Spleen (tissue), 11 donors: ENCODE measurements around the gene MAP3K2. TPM values are rescaled to one million over a fixed set of nuclear protein-coding genes. Genes with fewer than 3 reads are reported as not detected.

Experiments used
- DNase-seq: peaks from one replicate; pipeline ENCODE4 v3.0.0-alpha.2; 2020
- H3K27ac ChIP-seq, 8 donors: fragments of 200-600 bp; sonication (generic) in 7 of 8; 1 replicate in 4 of 8; 2 replicates in 4 of 8; pipeline versions ENCODE4 v1.5.0 to v1.8.0; 2016 to 2021; ENCODE audit warnings: inconsistent platforms in 4 of 8, mild to moderate bottlenecking in 4 of 8, moderate library complexity in 1 of 8
- H3K27me3 ChIP-seq, 7 donors: fragments of 200-600 bp; sonication (generic) in 6 of 7; replicated peaks in 1 of 7; 1 replicate in 4 of 7; 2 replicates in 3 of 7; pipeline versions ENCODE4 v1.5.0 to v1.8.0; 2016 to 2021; ENCODE audit warnings: inconsistent platforms in 3 of 7, mild to moderate bottlenecking in 1 of 7
- H3K36me3 ChIP-seq, 6 donors: fragments of 200-600 bp; sonication (generic) in 5 of 6; 1 replicate in 4 of 6; 2 replicates in 2 of 6; pipeline versions ENCODE4 v1.5.0 to v1.8.0; 2016 to 2021; ENCODE audit warnings: inconsistent platforms in 2 of 6
- H3K4me1 ChIP-seq, 6 donors: fragments of 200-600 bp; sonication (generic) in 5 of 6; 1 replicate in 3 of 6; 2 replicates in 3 of 6; pipeline versions ENCODE4 v1.5.0 to v1.8.0; 2016 to 2021; ENCODE audit warnings: inconsistent platforms in 3 of 6
- H3K4me3 ChIP-seq, 8 donors: fragments of 200-600 bp; sonication (generic) in 7 of 8; 1 replicate in 4 of 8; 2 replicates in 4 of 8; pipeline versions ENCODE4 v1.5.0 to v1.8.0; 2016 to 2021; ENCODE audit warnings: inconsistent platforms in 4 of 8, mild to moderate bottlenecking in 4 of 8, moderate library complexity in 2 of 8
- H3K9me3 ChIP-seq, 8 donors: fragments of 200-600 bp; sonication (generic) in 7 of 8; 1 replicate in 4 of 8; 2 replicates in 4 of 8; pipeline versions ENCODE4 v1.5.0 to v1.8.0; 2016 to 2021; ENCODE audit warnings: inconsistent platforms in 4 of 8
- CTCF ChIP-seq, 11 experiments: fragments of 200-600 bp in 7 of 11; fragments of 450-650 bp in 4 of 11; sonication (generic) in 4 of 11; IDR thresholded peaks in 8 of 11; conservative IDR thresholded peaks in 3 of 11; 1 replicate in 7 of 11; 2 replicates in 4 of 11; pipeline versions ENCODE4 v1.4.0 to v1.8.0; 2016 to 2021; ENCODE audit warnings: antibody characterized with exemption in 11 of 11, inconsistent platforms in 4 of 11, mild to moderate bottlenecking in 1 of 11
- POLR2A ChIP-seq, 3 donors: fragments of 450-650 bp; IDR thresholded peaks; one replicate each; pipeline ENCODE4 v1.5.1; 2017; ENCODE audit warnings: antibody characterized with exemption in 3 of 3, mild to moderate bottlenecking in 1 of 3
- POLR2AphosphoS5 ChIP-seq, 3 donors: sonication (generic); formaldehyde crosslinking; IDR thresholded peaks; one replicate each; pipeline ENCODE4 v1.5.1; 2017; ENCODE audit warnings: antibody characterized with exemption in 3 of 3
- WGBS, 5 donors: extraction: QIAGEN DNeasy Blood & Tissue Kit in 3 of 5; methylation state at CpG; one replicate each; pipeline versions ENCODE4 v1.1.5 to v1.1.7; 2013 to 2018; 5-methylcytosine and 5-hydroxymethylcytosine counted together
- intact Hi-C: fragments of 100-400 bp; cut with DNase I; formaldehyde crosslinking; loops from one replicate; pipeline ENCODE4 v1.15.0; 2023; ENCODE audit warnings: low total_unique reads
- polyA plus RNA-seq, 3 donors: library from polyadenylated mRNA; stranded (reverse); fragments of 200-250 nt; gene quantifications; one replicate each; pipeline ENCODE4 v1.2.1, GENCODE V29; 2013
- total RNA-seq, 7 donors: library from RNA; depleted of rRNA in 3 of 7; stranded (reverse); fragments of >200 nt in 3 of 7; fragmentation: NEBNext Ultra II Directional in 4 of 7; extraction: Animal tissue kit (Norgen Biotek cat#: 25700) in 4 of 7; gene quantifications; one replicate each; pipeline versions ENCODE4 v1.1.0 to v1.2.1, GENCODE V29; 2016 to 2021
- donor health status: healthy with polysubstance abuse.
- donor health status: DM: no; HTN: no; CAD: no; lungs with moderate emphysema.
- donor health status: DM: no; HTN: no; CAD: no.
- donor health status: Bipolar disorder and iron deficiency.
- donor health status: healthy.
- donor health status: DM: no; HTN: no; CAD: no.
- donor health status: DM: yes; HTN: yes; CAD: no.

The MAP3K2 gene
- total and polyA plus RNA-seq, 10 donors = 6.5 to 83.9 (median 63.0) TPM

GRCh38 chr2:127427376-127428056 lies 39.7 kb upstream of the MAP3K2 start:
- WGBS, 5 donors = 70 to 92% (median 84%) methylated on average over 6 to 7 of the region's 7 CpGs
- peaks cover 0 to 5% (median 0%) of the 10 kb centered on the region in 6 donors for H3K36me3 ChIP-seq
- intact Hi-C loops = no loop called here
- H3K27me3 ChIP-seq = peaks cover 0 to 24% (median 16%) of the 10 kb centered on the region in 7 donors
- H3K4me1 ChIP-seq = peaks cover 7 to 18% (median 15%) of the 10 kb centered on the region in 6 donors
- no peak overlapping the region for H3K27ac ChIP-seq
- no peak overlapping the region for H3K4me3 ChIP-seq
- DNase-seq = no peak
- no peaks in the 10 kb centered on the region for H3K9me3 ChIP-seq
- TF ChIP-seq POLR2A (IDR thresholded peaks at IDR 0.05) (no peak), CTCF (IDR thresholded peaks at IDR 0.05 in 8 of 11, conservative IDR thresholded peaks at IDR 0.05 in 3 of 11) (no peak), POLR2AphosphoS5 (IDR thresholded peaks at IDR 0.05) (no peak)

GRCh38 chr2:127426501-127427354 lies 39.0 kb upstream of the MAP3K2 start:
- no peak for DNase-seq
- WGBS, 5 donors = 89 to 95% (median 92%) methylated on average over 10 of the region's 10 CpGs
- no peaks in the 10 kb centered on the region for H3K9me3 ChIP-seq
- no peak overlapping the region for H3K27ac ChIP-seq
- peaks cover 0 to 32% (median 24%) of the 10 kb centered on the region in 7 donors for H3K27me3 ChIP-seq
- intact Hi-C loops = no loop called here
- TF ChIP-seq CTCF (IDR thresholded peaks at IDR 0.05 in 8 of 11, conservative IDR thresholded peaks at IDR 0.05 in 3 of 11) (no peak), POLR2AphosphoS5 (IDR thresholded peaks at IDR 0.05) (no peak), POLR2A (IDR thresholded peaks at IDR 0.05) (no peak)
- H3K4me1 ChIP-seq = peaks cover 7 to 22% (median 16%) of the 10 kb centered on the region in 6 donors
- H3K4me3 ChIP-seq = no peak overlapping the region
- H3K36me3 ChIP-seq = peaks cover 0 to 4% (median 0%) of the 10 kb centered on the region in 6 donors

- H3K9me3 ChIP-seq = no peaks in the 10 kb centered on the region
- H3K4me3 ChIP-seq = no peak overlapping the region
- peaks cover 0 to 40% (median 24%) of the 10 kb centered on the region in 7 donors for H3K27me3 ChIP-seq
- DNase-seq = no peak
- H3K4me1 ChIP-seq = peaks cover 7 to 22% (median 16%) of the 10 kb centered on the region in 6 donors
- H3K36me3 ChIP-seq = no peaks in the 10 kb centered on the region
- TF ChIP-seq CTCF (IDR thresholded peaks at IDR 0.05 in 8 of 11, conservative IDR thresholded peaks at IDR 0.05 in 3 of 11) (no peak), POLR2A (IDR thresholded peaks at IDR 0.05) (no peak), POLR2AphosphoS5 (IDR thresholded peaks at IDR 0.05) (no peak)
- WGBS, 5 donors = 91 to 97% (median 95%) methylated on average over 16 of the region's 16 CpGs
- H3K27ac ChIP-seq = no peak overlapping the region
- intact Hi-C loops = no loop called here
Measured at GRCh38 chr2:127425540-127426490, 38.0 kb upstream of the MAP3K2 start.
